HG03039 (cell line): ENCODE data around the gene BIN1.

Experiments used
- ATAC-seq: cut with Tn5 transposase; IDR thresholded peaks from one replicate; pipeline ENCODE4 v1.9.1; 2021; ENCODE audit warnings: mild to moderate bottlenecking, moderate library complexity; ENCODE audit not compliant: unreplicated experiment

Gene BIN1

DNA sequence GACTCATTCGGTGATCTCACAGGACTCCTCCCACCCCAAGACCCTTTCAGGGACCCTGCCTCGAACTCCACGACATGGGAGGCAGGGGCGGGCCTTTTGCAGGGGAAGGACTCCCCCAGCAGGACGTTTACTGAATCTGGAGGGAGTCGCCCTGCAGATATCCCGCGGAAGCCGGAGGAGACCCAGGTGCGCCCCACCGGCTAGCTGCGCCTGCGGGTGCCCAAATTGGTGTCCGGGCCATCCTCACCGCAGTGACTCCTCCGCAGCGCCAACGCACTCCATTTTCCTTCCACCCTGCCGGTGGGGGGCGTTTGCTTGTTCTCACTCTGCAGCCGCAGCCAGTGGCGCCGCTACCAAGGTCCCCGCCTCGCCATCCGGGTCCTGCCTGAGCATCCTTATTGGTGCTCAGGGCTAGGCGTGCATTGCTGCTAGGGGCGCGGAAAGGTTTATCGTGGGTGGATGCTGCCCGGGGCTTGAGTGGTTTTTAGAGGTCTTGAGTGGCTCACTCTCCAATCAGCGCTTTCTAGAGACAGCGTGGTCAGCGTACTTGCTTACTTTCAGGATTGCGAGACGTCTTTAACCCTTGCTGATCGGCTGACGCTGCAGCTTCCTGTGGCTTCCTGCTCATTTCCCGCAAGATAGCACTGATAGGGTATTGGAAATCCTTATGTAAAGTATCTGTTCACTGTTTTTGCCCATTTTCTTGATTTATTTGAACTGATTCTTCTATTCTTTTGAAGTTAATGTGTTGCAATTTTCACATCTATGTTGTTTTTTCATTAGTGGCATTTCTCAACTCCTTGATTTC lies 81.4 kb downstream of the BIN1 start:
- peak; percentile 89 for ATAC-seq

DNA sequence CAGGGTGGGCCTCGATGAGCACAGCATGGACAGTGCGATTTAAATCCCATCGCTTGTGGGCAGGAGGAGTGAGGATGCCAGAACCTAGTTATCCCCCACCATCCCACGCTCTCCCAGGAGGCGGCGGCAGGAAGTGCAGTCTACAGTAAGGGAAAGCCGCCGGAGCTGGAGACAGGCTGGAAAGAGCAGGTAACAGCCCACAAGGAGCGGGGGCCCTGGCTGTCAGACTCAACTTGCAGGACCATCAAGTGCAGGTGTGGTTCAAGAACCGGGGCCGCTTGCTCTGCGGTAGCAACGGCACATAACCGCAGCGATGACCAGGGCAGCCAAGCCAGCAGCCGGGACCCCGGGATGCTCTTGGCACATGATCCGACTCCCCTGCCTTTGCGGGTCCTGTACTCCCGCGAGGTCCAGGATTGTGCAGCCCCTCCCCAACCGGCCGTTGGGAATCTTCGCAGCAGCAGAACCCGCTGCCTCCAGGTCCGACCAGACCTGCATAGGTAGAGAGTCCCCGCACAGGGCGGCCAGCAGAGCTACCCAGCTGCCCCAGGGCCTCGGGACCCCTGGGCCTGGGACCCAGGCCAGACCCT lies 82.1 kb downstream of the BIN1 start:
- ATAC-seq, result peak; percentile 2

- no peak for ATAC-seq
Measured at GRCh38 chr2:127023504-127023903, 83.5 kb downstream of the BIN1 start.

GRCh38 chr2:127022817-127023216 lies 84.1 kb downstream of the BIN1 start:
- no peak for ATAC-seq

GRCh38 chr2:127020536-127020935 lies 86.4 kb downstream of the BIN1 start:
- ATAC-seq, result no peak

GRCh38 chr2:127017548-127017947 lies 89.4 kb downstream of the BIN1 start:
- no peak for ATAC-seq

- ATAC-seq, result no peak
Measured at GRCh38 chr2:127016329-127016728, 90.6 kb downstream of the BIN1 start.

GRCh38 chr2:127015106-127015910 lies 91.6 kb downstream of the BIN1 start:
- no peak for ATAC-seq

GRCh38 chr2:127014630-127015029 lies 92.3 kb downstream of the BIN1 start:
- no peak for ATAC-seq

DNA sequence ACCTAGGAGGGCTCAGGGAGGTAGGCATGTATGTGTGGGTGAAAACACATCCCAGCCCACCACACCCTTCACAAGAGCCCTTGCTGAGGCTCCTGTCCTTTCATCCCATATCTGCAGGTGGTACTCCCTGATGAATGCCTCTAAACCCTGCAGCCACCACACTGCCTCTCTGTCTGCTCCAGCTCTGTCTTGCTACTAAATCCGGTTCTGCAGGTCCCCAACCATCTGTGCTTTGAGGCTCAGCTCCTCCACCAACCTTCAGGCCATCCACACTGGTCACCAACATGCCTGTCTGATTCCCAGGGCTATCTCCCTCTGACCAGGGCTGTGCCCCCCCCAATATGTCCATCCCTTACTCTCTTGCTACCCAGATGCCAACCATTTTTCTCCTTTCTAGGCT lies 92.7 kb downstream of the BIN1 start:
- ATAC-seq, result no peak

- ATAC-seq, result no peak
Measured at GRCh38 chr2:127012868-127013267, 94.1 kb downstream of the BIN1 start.

DNA sequence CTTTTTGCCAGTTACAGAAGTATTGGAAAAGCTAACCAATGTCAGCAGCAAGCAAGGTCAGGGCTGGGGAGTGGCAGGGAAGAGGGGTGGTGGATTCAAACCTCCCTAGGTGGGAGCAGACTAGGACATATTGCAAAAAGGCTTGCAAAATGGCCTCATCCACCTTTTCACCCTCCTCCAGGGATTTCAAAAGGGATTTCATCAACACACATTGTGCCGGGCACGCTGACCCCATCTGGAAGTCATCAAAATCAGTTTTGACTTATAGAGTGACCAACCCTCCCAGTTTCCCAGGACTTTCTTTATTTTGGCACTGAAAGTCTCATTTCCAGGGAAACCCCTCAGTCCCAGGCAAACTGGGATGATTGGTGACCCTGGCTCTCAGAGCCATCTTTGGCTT lies 94.7 kb downstream of the BIN1 start:
- no peak for ATAC-seq

GRCh38 chr2:127011796-127012195 lies 95.2 kb downstream of the BIN1 start:
- ATAC-seq, result no peak

GRCh38 chr2:127011231-127011661 lies 95.7 kb downstream of the BIN1 start:
- ATAC-seq, result no peak

GRCh38 chr2:127008265-127009015 lies 98.5 kb downstream of the BIN1 start:
- no peak for ATAC-seq

GRCh38 chr2:127007652-127008051 lies 99.3 kb downstream of the BIN1 start:
- no peak for ATAC-seq

DNA sequence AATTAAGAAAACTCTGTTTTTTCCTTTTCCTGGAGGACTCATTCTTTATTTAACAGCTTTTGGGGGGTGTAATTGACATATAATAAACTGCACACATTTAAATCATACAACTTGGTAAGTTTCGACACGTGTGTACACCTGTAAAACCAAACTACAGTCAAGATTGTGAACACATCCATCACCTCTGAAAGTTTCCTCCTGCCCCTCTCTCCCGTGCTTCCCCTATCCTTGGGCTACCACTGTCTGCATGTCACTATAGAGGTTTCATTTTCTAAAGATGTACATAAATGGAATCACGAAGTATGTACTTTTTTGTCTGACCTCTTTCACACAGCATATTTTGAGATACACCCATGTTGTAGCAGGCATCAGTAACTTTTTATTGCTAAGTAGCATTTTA lies 100.0 kb downstream of the BIN1 start:
- no peak for ATAC-seq

DNA sequence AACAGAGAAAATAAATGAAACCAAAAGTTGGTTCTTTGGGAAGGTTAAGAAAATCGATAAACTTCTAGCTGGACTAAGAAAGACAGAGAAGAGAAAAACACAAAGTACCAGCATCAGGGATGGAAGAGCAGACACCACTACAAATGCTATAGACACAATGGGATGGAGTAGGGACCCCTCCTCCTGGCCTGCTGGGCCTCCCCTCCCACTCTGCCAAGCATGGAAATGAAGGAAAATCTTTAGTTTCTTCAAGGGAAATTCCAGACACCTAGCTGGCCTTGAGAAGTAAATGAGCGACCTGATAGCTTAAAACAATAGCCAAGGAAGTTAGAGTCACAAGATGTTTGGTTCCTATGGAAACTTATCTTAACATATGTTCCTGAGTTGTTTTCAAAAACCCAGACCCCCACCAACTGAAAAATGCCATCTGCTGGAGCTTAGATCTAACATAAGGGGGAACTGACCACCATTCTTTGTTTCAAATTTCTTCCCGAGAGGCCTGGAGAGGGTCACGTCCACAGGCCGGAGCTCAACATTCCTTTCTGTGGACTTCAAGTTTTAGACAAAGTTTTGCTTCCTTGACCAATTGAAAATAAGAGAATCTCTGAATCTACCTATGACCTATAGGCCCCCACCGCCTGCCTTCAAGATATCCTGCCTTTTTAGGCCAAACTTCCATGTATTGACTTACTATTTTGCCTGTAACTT lies 101.9 kb downstream of the BIN1 start:
- ATAC-seq, result no peak

DNA sequence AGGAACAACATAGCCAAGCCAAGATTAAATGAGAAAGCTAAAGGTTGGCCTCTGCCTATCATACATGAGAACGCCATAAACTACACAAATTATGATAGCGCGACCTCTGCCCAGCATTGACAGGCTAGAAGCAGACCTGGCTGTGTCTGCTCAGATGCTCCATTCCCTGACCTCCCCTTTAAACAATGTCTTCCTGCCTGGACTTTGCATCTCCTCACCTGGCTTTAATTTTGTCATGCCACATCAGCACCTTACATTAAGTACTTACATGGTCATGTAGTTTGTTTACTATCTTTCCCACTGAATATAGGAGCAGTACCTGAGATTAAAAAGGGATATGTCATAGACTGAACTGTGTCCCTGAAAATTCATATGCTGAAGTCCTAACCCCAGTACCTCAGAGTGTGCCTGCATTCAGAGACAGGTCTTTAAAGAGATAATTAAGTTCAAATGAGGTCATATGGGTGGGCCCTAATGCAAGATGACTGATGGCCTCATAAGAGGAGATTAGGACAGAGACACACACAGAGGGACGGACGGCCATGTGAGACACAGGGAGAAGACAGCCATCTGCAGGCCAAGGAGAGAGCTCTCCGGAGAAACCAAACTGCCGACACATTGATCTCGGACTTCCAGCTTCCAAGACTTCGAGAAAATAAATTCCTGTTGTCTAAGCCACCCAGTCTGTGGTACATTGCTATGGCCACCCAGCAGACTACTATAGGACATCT lies 103.7 kb downstream of the BIN1 start:
- no peak for ATAC-seq

GRCh38 chr2:127001751-127002150 lies 105.2 kb downstream of the BIN1 start:
- ATAC-seq, result no peak
